ENCODE measurements around the gene HHAT. TPM values are rescaled to one million over a fixed set of nuclear protein-coding genes. Genes with fewer than 3 reads are reported as not detected.

HHAT gene
- total RNA-seq, 2 donors from 2014 or later, result 1.2 to 1.5 TPM

DNA sequence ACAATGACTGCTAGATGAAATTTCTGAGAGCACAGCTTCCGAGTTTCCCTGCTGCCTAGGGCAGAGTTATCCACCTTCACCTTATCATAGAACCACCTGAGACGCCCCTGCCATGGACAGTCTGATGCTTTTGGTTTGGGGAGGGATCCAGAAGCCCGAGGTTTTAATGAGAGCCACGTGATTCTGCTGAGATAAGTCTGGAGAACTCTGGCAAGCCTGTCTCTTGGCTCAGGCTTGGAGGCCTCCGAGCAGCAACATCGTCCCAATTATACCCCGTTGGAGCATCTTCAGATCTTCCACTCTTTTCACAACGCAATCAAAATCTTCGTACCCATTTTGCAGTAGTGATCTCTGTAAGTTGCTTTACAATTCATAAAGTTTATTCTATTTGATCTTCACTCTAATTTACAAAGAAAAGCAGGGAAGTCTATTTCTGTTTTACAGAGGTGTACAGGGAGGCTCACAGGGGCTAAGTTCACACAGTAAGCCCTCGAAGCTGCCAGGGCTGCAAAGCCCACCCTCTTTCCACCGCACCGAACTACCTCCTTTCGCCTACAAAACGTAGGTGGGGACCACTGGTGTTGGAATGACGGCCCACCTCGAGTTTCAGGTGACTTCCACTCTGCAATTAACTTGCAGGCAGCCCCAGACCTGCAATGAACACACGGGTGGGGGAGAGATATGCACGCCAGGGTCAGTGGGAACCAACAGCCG is 513 bp upstream of the HHAT start:
- Mint-ChIP-seq H3K27ac (peak overlapping the region; percentile 65), H3K36me3 (ENCODE audit: insufficient read depth in 2 of 2) (peaks cover 0 to 3% of the 10 kb centered on the region in 2 donors), H3K4me1 (ENCODE audit: low read depth) (peaks cover 37% of the 10 kb centered on the region), H3K9me3 (peaks cover 0 to 3% of the 10 kb centered on the region in 2 donors), H3K4me3 (peak overlapping the region; percentile 97 to 98), H3K27me3 (ENCODE audit: low read depth) (peaks cover 22% of the 10 kb centered on the region)
- DNase-seq, result no peak
- ATAC-seq (replicated peaks in 1 of 2), result no peak

DNA sequence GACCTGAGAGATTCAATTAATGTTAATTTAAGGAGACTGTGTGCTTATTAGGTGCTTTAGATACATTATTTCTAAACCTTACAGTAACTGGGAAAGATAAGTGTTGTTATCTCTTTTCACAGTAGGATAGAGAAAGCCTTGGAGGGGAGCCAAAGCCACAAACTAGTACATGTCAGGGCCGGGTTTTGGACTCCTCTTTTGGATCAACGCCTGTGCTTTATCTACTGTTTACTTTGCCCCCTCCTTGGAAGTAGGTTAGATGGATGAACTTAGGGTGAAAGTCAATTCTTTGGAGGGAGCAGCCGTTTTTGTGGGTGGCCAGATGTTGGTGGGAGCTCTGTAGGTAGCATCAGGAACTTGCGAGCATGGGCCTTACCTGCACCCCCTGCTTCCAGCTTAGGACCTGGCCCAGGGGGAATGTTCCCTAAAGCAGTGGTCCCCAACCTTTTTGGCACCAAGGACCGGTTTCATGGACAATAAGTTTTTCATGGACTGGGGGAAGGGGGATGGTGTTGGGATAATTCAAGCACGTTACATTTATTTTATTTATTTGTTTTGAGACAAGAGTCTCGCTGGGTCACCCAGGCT is 1.7 kb downstream of the HHAT start:
- H3K4me3 Mint-ChIP-seq, result peak overlapping the region; percentile 97 to 98
- ATAC-seq (replicated peaks in 1 of 2) (no peak), DNase-seq (no peak)
- no peak overlapping the region for H3K27ac Mint-ChIP-seq
- H3K9me3 Mint-ChIP-seq, result peaks cover 0 to under 1% of the 10 kb centered on the region in 2 donors
- peaks cover 18% of the 10 kb centered on the region for H3K27me3 Mint-ChIP-seq (ENCODE audit: low read depth)
- H3K36me3 Mint-ChIP-seq (ENCODE audit: insufficient read depth in 2 of 2), result peaks cover 0 to under 1% of the 10 kb centered on the region in 2 donors
- peaks cover 38% of the 10 kb centered on the region for H3K4me1 Mint-ChIP-seq (ENCODE audit: low read depth)

DNA sequence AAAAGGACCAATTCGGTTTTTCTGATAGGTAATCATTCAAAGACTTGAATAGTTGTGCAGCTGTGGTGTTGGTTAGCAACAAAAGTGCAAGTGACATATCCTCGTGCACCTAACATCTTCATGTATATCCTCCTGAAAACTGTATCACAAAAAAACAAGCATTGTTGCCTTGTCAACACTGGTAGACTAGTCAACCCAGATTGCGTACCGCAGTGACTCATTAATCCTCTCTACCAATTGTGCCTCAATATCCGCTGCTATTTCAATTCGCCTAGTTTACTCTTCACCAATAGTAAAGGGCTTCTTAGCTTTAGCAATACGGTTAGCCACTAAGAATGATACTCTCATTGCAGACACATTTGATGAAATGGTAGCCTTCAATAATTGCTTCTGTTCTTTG is 3.5 kb downstream of the HHAT start:
- Mint-ChIP-seq H3K4me1 (ENCODE audit: low read depth) (peaks cover 38% of the 10 kb centered on the region), H3K4me3 (peak overlapping the region; percentile 6 to 75), H3K36me3 (ENCODE audit: insufficient read depth in 2 of 2) (no peaks in the 10 kb centered on the region), H3K27me3 (ENCODE audit: low read depth) (peaks cover 19% of the 10 kb centered on the region), H3K27ac (peak overlapping the region; percentile 98), H3K9me3 (no peaks in the 10 kb centered on the region)
- ATAC-seq (replicated peaks in 1 of 2) (peak; percentile 33 to 59), DNase-seq (peak; percentile 44 to 55)

DNA sequence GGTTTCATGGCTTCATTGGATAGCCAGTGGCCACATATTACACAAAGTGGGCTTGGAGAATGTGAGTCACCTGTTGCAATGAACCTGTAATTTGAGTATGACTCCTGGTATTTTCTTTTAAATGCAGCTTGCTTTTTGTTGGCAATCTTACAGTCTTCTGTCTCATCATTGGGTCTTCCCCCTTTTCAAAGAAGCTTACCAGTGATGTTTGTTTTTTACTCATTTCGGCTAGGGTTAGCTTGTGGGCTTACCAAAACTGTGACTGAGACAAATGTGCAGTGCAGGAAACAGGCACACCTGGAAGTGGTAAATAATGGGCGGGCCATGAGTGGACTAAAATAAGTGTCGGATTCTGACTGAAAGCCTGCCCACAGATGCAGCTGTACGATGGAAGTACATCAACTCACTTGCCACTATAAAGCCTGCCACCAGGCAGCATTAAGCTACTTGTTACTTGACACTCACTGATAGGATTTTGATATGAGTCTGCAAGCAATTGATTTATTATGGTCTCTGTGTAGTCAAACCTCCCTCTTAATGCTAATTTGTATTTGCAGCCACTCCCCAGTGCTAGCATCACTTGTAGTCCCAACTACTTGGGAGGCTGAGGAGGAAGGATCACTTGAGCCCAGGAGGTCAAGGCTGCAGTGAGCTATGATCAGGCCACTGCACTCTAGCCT is 4.2 kb downstream of the HHAT start:
- H3K9me3 Mint-ChIP-seq, result no peaks in the 10 kb centered on the region
- H3K4me3 Mint-ChIP-seq, result peak overlapping the region; percentile 6 to 75
- H3K36me3 Mint-ChIP-seq (ENCODE audit: insufficient read depth in 2 of 2), result no peaks in the 10 kb centered on the region
- peaks cover 38% of the 10 kb centered on the region for H3K4me1 Mint-ChIP-seq (ENCODE audit: low read depth)
- ATAC-seq (replicated peaks in 1 of 2) (peak; percentile 83 to 85), DNase-seq (peak; percentile 81 to 87)
- peaks cover 22% of the 10 kb centered on the region for H3K27me3 Mint-ChIP-seq (ENCODE audit: low read depth)
- peak overlapping the region; percentile 98 for H3K27ac Mint-ChIP-seq

DNA sequence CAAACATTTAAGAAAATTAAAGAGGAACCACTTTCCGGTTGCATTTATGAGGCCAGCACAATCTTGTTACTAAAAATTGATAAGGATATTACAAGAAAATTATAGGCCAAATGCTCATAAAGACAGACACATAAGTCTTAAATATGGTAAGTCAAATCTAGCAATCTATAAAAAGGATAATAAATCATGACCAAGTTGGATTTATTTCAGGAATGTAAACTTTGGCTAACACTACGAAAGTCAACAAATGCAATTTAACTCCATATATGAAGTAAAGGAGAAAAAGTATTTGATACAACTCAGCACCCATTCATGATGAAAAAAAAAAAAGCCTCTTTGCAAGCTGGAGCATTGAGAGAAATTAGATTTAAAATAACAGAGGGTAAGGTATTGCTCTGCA is 6.3 kb downstream of the HHAT start:
- DNase-seq (no peak), ATAC-seq (replicated peaks in 1 of 2) (no peak)
- Mint-ChIP-seq H3K27ac (no peak overlapping the region), H3K36me3 (ENCODE audit: insufficient read depth in 2 of 2) (no peaks in the 10 kb centered on the region), H3K27me3 (ENCODE audit: low read depth) (peaks cover 21% of the 10 kb centered on the region), H3K4me3 (no peak overlapping the region), H3K9me3 (no peaks in the 10 kb centered on the region), H3K4me1 (ENCODE audit: low read depth) (peaks cover 22% of the 10 kb centered on the region)

DNA sequence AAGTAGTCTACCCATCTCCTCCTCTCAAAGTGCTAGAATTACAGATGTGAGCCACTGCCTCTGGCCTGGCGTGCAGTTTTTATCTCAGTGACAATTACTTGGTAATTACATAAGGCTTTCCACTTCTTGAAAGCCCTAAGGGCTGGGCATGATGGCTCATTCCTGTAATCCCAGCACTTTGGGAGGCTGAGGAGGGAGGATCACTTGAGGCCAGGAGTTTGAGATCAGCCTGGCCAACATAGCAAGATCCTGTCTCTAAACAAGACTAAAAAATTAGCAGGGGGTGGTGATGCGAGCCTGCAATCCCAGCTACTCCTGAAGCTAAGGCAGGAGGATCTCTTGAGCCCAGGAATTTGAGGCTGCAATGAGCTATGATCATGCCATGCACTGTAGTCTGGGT is 7.7 kb downstream of the HHAT start:
- H3K4me3 Mint-ChIP-seq, result no peak overlapping the region
- DNase-seq (no peak), ATAC-seq (replicated peaks in 1 of 2) (no peak)
- no peak overlapping the region for H3K27ac Mint-ChIP-seq
- H3K36me3 Mint-ChIP-seq (ENCODE audit: insufficient read depth in 2 of 2), result no peaks in the 10 kb centered on the region
- H3K9me3 Mint-ChIP-seq, result no peaks in the 10 kb centered on the region
- H3K4me1 Mint-ChIP-seq (ENCODE audit: low read depth), result peaks cover 18% of the 10 kb centered on the region
- peaks cover 22% of the 10 kb centered on the region for H3K27me3 Mint-ChIP-seq (ENCODE audit: low read depth)

DNA sequence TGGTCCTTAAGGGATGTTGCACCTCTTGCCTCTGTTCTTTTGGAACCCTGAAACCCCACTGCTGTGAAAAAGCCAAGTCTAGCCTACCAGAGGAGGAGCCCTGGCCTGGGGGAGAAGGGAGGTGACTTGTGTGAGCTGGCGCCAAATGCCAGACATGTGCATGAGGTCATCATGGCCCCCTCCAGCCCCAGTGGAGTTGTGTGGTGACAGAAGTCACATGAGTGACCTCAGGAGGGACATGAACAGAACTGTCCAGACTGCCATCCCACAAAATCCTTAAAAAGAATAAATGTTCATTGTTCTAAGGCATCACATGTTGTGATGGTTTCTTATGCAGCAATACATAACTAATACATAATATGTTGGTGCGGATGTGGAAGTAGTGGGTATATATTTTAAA is 10.8 kb downstream of the HHAT start:
- DNase-seq, result no peak
- Mint-ChIP-seq H3K27ac (no peak overlapping the region), H3K27me3 (ENCODE audit: low read depth) (peaks cover 22% of the 10 kb centered on the region), H3K36me3 (ENCODE audit: insufficient read depth in 2 of 2) (no peaks in the 10 kb centered on the region), H3K4me1 (ENCODE audit: low read depth) (no peaks in the 10 kb centered on the region), H3K4me3 (no peak overlapping the region), H3K9me3 (no peaks in the 10 kb centered on the region)
- ATAC-seq (replicated peaks in 1 of 2), result no peak

DNA sequence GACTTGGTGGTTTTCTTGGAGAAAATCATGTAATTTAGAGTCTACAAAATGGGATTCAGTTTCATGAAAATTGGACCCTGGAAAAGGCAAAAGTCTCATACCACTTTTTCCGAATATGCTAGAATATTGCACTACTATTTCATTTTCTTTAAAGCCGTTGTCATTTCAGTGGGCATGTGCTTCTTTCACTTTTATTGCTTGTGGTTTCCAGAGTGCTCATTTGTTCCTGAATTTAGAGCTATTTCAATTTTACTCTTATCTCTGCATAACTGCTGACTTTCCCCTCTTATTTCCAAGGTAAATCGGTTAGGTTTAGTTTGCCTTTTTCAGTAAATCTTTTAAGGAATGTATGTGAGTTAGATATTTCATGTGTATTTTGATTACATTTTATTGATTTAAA is 11.6 kb downstream of the HHAT start:
- H3K27ac Mint-ChIP-seq, result peak overlapping the region; percentile 66
- no peak for DNase-seq
- peak; percentile 51 to 59 for ATAC-seq (replicated peaks in 1 of 2)
- H3K4me1 Mint-ChIP-seq (ENCODE audit: low read depth), result no peaks in the 10 kb centered on the region
- no peaks in the 10 kb centered on the region for H3K36me3 Mint-ChIP-seq (ENCODE audit: insufficient read depth in 2 of 2)
- peaks cover 22% of the 10 kb centered on the region for H3K27me3 Mint-ChIP-seq (ENCODE audit: low read depth)
- H3K4me3 Mint-ChIP-seq, result peak overlapping the region; percentile 27 to 38
- H3K9me3 Mint-ChIP-seq, result no peaks in the 10 kb centered on the region

DNA sequence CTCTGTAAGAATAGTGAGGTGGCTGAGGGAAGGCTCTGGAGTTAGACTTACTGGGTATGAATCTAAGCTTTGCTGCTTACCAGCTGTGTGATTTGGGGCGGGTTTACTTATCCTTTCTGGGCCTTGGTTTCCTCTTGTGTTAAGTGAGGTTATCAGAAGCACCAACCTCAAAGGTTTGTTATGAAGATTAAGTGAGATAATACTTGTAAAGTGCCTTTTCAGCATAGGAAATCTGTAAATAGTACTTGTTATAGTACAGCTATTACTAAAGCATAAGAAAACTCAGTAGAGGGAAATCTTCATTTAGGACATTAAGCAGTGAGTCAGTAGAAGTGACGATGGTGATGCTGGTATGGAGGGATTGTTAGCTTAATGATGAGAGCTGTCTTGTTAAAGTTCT is 12.1 kb downstream of the HHAT start:
- H3K4me1 Mint-ChIP-seq (ENCODE audit: low read depth), result no peaks in the 10 kb centered on the region
- H3K27ac Mint-ChIP-seq, result peak overlapping the region; percentile 66
- H3K9me3 Mint-ChIP-seq, result no peaks in the 10 kb centered on the region
- H3K36me3 Mint-ChIP-seq (ENCODE audit: insufficient read depth in 2 of 2), result no peaks in the 10 kb centered on the region
- peak; percentile 67 to 70 for ATAC-seq (replicated peaks in 1 of 2)
- peaks cover 16% of the 10 kb centered on the region for H3K27me3 Mint-ChIP-seq (ENCODE audit: low read depth)
- no peak for DNase-seq
- H3K4me3 Mint-ChIP-seq, result peak overlapping the region; percentile 27 to 33

DNA sequence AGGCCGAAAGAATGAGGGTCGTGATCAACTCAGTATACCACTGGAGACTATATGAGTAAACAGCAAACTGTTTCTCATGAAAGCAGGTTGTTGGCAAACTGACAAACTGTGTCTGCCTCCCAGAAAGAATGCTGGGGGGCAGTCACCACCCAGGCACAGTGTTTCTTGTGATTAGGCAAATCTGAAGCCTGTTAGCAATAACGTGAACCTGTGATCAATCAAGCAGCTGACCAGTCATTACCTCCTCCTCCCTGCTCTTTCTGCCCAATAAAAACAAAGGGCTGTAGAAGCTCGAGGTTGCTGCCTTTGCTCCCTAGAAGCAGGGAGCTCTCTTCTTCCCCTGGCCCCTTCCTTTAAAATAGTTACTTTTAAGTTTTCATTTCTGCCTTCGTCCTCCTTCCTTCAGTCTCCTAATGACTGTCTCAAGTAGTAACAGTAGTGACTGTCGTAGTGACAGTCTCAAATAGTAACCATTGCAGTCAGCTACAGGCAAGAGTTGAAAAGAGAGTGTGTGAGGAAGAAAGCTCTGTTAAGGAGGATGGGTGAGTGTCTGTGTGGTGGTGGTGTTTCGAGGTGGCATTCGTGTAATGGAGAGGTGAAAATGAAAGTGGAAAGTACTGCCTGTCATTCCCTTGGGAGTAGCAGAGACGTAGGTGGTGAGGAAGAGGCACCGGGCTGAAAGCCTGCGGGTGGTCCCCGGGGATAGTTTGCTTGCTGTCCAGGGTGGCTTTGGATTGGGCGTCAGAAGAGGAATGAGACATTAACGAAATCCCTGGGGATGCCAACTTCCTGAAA is 14.5 kb downstream of the HHAT start:
- Mint-ChIP-seq H3K4me1 (ENCODE audit: low read depth) (peaks cover 16% of the 10 kb centered on the region), H3K36me3 (ENCODE audit: insufficient read depth in 2 of 2) (no peaks in the 10 kb centered on the region), H3K9me3 (no peaks in the 10 kb centered on the region), H3K27ac (no peak overlapping the region), H3K4me3 (no peak overlapping the region), H3K27me3 (ENCODE audit: low read depth) (peaks cover 7% of the 10 kb centered on the region)
- ATAC-seq (replicated peaks in 1 of 2) (peak; percentile 43 to 59), DNase-seq (no peak)

DNA sequence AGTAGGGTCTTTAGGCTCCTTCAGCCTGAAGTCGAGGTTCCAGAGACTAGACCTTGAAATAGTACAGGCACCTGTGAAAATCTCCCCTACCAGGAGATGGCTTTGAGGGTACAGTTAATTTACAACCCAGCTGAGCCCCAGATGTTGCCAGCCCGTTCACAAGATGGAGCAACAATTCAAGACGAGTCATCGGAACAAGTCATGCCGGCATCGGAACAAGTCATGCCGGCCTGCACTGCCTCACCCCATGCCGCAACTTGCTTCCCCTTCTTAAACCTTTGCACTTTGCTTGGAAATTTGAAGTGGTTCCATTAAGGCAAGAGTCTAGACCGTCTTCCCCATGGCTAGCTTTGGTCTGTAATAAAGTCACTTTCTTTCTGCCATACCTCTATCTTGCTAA is 16.0 kb downstream of the HHAT start:
- Mint-ChIP-seq H3K9me3 (no peaks in the 10 kb centered on the region), H3K4me3 (no peak overlapping the region), H3K4me1 (ENCODE audit: low read depth) (peaks cover 16% of the 10 kb centered on the region), H3K27ac (no peak overlapping the region), H3K36me3 (ENCODE audit: insufficient read depth in 2 of 2) (no peaks in the 10 kb centered on the region), H3K27me3 (ENCODE audit: low read depth) (peaks cover 6% of the 10 kb centered on the region)
- no peak for ATAC-seq (replicated peaks in 1 of 2)
- DNase-seq, result no peak

DNA sequence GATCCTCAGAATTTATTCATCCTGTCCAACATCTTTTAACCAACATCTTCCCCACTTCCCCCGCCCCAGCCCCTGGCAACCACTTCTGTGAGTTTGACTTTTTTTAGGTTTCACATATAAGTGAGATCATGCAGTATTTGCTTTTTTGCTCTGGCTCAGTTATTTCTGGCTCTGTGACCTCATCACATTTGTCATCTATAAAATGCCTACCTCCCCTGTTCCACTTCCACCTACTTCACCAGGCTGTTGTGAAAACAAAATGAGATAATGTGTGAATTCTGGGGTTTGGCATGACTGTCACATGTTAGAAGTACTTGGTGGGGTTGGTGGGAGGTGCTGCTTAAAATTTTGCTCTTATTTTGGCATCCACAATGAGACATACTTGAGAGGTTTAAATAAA is 18.4 kb downstream of the HHAT start:
- Mint-ChIP-seq H3K9me3 (no peaks in the 10 kb centered on the region), H3K27me3 (ENCODE audit: low read depth) (no peaks in the 10 kb centered on the region), H3K4me1 (ENCODE audit: low read depth) (peaks cover 16% of the 10 kb centered on the region), H3K4me3 (no peak overlapping the region), H3K27ac (no peak overlapping the region), H3K36me3 (ENCODE audit: insufficient read depth in 2 of 2) (no peaks in the 10 kb centered on the region)
- peak; percentile 70 to 78 for ATAC-seq (replicated peaks in 1 of 2)
- DNase-seq, result peak; percentile 34 to 35

DNA sequence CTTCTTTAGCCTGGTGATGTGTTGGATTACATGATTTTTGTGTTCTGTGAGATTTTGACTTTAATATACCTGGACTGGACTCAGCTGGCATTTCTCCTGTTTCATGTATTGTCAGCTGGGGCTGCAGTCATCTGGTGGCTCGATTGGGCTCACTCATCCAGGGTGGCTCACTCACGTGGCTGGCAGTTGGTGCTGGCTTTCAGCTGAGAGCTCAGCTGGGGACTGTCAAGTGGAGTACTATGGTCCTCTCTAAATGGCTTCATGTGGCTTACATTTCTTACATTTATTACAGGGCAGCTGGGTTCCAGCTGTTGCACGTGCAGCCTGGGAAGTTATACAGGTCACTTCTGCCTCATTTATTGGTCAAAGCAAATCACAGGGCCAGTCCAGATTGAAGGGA is 22.8 kb downstream of the HHAT start:
- Mint-ChIP-seq H3K9me3 (no peaks in the 10 kb centered on the region), H3K27ac (no peak overlapping the region), H3K36me3 (ENCODE audit: insufficient read depth in 2 of 2) (no peaks in the 10 kb centered on the region), H3K27me3 (ENCODE audit: low read depth) (no peaks in the 10 kb centered on the region), H3K4me1 (ENCODE audit: low read depth) (peaks cover 14% of the 10 kb centered on the region), H3K4me3 (no peak overlapping the region)
- no peak for ATAC-seq (replicated peaks in 1 of 2)
- no peak for DNase-seq
